EH (cell line): ENCODE data around the gene ZBTB14.

ENCODE experiments used
- DNase-seq: peaks from one replicate; pipeline ENCODE4 v3.0.0-alpha.2; 2015; ENCODE audit warnings: low read depth

Gene ZBTB14

DNA sequence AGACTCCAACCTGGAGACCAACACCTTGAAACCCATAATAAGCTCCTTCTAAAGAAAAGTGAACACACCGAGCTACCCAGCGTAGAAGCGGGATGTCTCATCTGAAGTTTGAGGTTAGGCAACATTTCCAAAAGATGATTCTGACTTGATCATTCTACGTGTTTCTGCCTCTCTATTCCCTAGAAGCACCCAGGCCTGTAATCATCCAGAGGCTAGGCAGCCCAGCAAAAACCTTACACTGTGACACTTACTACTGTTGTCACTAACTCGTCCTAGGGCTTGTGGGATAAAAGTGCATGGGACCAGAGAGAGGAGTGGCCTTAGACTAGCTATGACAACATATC, 1.4 kb downstream of the ZBTB14 start:
- peak; percentile 4 for DNase-seq

DNA sequence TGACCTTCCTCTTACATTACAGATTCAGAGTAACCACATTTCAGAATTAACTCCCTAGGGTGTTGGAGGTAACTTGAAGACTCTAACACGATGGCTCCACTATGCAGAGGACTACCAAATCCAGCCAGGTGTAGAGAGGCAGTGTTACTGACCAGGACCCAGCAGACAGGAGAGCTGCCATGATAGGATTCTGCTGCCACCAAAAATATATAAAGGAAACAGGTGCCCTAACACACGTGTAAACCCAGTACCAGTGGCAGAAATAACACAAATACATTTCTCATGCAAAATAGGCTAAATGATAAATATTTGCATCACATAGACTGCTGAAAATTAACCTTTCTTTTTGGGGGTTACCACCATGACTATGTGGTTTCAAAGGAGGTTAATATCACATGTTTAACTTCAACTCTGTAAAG, 7.0 kb downstream of the ZBTB14 start:
- no peak for DNase-seq

DNA sequence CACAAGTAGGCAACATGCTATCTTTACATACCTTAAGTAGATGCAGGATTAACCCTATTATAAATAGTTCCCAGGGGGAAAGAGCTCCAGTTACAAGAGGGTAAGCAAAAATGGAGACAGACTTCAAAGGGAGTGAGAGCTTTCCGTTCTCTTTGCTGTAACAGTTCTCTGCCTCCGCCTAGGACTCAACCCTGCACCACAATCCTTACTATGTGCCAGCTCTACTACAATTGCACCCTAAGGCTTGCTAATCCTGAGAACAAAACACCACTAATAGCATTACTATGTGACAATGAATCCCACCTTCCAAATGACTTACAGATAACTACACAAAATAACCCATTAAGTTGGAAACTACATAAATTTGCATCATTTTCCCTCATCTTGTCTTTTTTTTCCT, 7.7 kb downstream of the ZBTB14 start:
- no peak for DNase-seq

DNA sequence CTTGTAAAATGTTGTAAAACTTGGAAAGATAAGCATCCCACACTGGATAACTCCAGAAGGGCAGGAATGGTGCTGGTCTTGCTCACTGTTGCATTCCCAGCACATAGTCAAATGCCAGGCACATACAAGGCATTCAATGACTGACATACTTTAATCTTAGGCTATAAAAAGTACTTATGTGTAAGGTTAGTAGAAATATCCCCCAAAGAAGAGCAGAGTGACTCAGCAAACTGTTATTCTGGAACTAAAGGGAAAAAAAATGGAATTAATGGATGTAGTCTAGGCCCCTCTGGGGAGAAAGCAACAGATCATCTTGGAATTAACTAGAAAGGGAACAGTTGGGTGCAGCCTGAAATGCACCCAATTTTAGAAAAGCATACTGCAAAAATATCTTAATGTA, 9.0 kb downstream of the ZBTB14 start:
- peak; percentile 41 for DNase-seq

DNA sequence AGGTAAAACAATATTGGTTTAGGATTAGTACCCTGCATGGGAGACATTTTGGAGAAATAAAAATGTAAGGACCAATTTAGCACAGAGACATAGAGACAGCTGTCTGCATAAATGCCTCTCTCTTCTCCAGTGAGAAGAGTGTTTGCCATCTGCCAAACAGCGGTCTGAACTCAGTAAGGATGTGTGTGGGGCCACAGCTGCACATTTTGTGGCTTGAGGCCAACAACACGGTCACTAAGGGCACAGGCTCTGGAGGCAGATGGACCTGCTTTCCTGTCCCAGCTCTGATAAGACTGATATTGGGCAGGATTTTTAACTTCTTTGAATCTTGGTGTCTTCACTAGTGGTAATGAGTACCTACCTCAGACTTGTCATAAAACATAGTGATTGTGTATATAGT, 10.2 kb downstream of the ZBTB14 start:
- no peak for DNase-seq

DNA sequence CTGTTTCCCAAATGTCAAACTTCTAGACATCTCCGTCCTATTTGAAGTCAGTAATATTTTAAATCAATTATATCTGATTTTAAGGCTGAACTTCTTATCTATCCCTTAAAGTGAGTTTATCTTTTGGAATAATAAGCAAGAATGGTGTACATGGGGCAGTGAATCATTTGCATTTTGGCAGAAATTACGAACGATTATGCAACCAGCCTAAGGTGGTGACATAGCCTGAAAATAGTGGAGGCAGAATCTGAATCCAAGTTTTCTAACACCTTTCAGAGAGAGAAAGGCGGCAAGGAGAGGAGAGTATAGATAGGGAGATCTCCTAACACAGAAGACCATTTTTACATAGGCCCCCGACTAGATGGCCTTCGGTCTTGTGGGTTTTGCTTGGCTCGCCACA, 10.7 kb downstream of the ZBTB14 start:
- no peak for DNase-seq

DNA sequence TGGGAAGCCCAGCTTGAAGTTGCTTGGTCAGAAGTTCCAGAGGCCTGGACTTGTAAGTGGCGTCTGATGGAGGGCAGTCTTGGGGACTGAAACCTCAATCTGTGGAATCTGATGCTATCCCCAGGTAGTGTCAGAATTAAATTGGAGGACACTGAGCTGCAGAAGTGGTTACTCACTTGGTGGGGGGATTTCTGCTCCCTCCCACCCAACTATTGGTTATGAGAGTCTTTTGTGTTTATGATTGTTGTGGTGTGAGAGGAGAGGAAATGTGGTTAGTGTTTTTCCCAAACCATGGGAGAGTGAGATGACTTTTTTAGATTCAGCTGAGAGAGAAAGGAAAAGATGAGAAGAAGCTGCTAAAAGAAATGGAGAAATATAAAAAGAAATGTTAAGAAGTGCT, 12.8 kb downstream of the ZBTB14 start:
- no peak for DNase-seq

DNA sequence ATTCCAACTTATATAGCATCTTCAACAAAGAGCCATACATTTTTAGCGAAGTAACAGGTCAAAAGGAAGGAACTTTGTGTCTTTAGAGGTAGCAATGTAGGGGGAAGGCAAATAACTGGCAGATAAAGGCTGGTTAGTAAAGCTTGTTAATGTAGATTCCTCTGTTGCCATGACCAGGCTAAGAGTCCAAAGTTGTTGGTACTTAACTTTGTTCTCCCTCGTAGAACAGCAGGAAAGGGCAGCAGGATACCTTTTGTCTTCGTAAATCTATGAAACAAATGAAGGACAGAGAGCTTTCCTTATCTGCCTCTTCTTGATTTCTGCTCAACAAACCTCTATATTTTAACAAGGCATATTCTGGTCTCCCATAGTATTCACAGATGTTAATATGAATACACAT, 18.6 kb downstream of the ZBTB14 start:
- DNase-seq, result no peak

DNA sequence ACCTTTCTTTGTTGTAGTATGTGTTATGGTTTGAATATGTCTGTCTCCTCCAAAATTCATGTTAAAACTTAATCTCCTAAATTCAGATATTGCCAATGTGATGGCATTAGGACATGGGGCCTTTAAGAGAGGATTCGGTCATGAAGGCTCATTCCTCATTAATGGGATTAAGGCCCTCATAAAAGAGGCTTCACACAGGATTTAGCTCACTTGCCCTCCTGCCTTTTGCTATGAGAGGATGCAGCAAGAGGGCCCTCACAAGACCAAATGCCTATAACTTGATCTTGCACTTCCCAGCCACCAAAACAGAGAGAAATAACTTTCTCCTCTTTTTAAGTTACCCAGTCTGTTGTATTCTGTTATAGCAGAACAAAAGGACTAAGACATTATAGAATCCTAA, 19.7 kb downstream of the ZBTB14 start:
- DNase-seq, result no peak

DNA sequence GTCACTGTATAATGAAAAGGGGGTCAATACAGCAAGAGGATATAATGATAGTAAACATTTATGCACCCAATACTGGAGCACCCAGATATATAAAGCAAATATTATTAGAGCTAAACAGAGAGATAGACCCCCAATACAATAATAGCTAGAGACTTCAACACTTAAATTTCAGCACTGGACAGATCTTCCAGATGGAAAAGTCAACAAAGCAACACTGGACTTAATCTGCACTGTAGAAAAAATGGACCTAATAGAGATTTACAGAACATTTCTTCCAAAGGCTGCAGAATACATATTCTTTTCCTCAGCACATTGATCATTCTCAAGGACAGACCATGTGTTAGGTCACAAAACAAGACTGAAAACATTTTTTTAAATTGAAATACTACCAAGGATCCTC, 26.7 kb downstream of the ZBTB14 start:
- DNase-seq, result no peak

DNA sequence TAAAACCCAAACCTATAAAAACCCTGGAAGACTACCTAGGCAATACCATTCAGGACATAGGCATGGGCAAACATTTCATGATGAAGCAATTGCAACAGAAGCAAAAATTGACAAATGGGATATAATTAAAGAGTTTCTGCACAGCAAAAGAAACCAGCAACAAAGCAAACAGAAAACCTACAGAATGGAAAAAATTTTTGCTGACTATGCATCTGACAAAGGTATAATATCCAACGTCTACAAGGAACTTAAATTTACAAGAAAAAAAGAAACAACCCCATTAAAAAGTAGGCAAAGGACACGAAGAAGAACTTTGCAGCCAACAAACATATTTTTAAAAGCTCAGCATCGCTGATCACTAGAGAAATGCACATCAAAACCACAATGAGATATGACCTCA, 28.8 kb downstream of the ZBTB14 start:
- DNase-seq, result no peak

DNA sequence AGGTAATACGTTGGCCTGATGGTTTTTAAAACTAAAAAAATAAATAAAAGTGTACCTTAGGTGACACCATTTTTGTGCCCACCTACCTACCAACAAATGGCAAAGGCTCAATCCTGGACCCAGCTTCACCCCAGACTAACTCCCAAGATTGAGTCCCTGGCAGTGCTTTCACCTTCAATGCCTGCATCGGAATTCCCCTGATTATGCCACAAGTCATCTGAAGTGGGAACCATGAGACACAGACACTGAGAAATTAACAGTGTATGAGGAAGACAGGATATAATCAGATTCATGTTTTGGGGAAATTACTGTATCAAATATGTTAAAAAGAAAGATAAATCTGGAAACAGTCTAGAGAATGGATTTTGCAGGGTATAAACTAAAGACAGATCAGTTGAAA, 41.6 kb downstream of the ZBTB14 start:
- DNase-seq, result no peak

DNA sequence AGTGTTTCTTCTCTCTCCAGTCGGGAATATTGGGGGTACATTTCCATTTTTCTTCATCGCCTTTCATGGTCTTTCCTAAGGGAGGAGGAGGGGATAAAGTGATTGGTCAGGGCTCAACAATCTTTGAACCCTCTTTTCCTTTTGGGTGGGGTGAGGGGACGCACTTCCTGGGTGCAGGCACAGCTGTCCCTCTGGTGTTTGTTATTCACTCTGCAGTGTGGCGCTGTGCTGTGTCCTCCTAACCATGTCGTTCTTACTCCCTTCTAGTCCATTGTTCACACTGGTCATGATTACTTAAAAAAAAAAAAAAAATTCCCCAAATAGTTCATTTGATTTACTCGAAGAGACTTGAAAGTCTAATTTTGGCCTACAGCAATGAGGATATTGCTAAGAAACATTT, 44.4 kb downstream of the ZBTB14 start:
- no peak for DNase-seq

DNA sequence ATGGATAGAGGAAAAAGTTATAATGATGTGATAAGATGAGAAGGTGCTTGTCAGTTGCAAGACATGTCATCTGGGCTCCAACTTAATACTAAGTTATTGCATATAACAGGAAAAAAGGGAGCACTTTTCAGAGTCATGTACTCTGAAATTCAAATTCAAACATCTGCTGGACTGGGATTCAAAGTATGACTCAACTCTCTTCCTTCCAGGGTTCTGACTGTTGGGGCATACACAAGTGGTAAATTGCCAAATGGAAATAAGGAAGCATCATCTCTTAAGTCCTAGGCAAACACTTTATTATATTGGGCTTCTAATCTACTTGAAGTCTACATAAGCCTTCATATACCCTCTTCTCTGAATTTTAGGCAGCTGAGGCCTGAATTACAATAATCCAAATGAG, 44.9 kb downstream of the ZBTB14 start:
- DNase-seq, result peak; percentile 6

DNA sequence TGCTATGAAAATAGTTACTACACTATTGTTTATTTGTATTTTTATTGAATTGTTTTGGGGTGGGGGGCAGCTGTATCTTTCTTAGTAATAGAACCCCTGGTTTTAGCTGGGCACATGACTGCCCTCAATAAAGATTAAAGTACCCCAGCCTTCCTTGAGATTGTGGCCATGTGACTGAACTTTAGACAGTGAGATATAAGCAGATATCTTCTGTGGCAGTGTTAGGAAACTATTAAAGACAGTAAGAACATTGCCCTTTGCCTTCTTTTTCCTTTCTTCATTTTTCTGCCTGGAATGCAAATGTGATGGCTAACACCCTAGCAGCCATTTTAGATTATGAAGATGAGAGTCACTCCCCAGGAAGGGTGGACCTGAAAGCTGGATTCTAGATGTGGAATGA, 50.6 kb downstream of the ZBTB14 start:
- no peak for DNase-seq

DNA sequence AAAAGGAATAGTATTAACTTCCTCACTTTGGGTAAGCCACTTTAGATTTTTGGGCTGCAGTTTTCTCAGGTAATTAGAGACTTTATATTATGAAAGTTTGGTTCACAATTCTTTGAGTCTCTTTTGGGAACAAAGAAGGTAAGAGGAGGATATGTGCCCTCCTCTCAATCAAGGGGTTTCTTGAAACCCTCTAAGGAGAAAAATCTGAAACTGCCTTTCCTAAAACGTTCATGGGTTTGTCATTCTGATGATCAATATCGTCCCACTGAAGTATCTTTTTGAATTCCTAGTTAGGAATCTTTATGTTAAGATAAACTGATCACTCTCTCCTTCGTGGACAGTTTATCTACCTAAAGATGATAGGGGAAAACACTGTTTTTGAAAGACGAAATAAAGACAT, 56.1 kb downstream of the ZBTB14 start:
- DNase-seq, result peak; percentile 0
